ENCODE data around the gene SBNO2. TPM values are rescaled to one million over a fixed set of nuclear protein-coding genes. Genes with fewer than 3 reads are reported as not detected.
A peak's percentile ranks its signal among the peaks of the same experiment; 100 is the strongest.

Gene SBNO2
- polyA plus RNA-seq, 3 donors = 0.71 to 75.0 (median 2.6) TPM

- peaks cover 16% of the 10 kb centered on the region for H3K4me1 Mint-ChIP-seq
- intact Hi-C loops (cut with micrococcal nuclease) = no loop called here
- peaks cover 86% of the 10 kb centered on the region for H4K20me1 ChIP-seq (ENCODE audit: insufficient read depth, low read length)
- 96% methylated on average over 13 of the region's 15 CpGs for WGBS (ENCODE audit: insufficient coverage)
- peak overlapping the region in 4 of 7 donors; percentile 42 to 58 (median 48) for H3K27ac Mint-ChIP-seq
- no peak for DNase-seq
- H3K9me3 Mint-ChIP-seq = peaks cover 0 to 7% (median 0%) of the 10 kb centered on the region in 7 donors
- H3K36me3 Mint-ChIP-seq = peaks cover 54 to 75% of the 10 kb centered on the region in 2 donors
- H3K27ac ChIP-seq (ENCODE audit: low read depth in 1 of 2, low read length in 2 of 2) = no peak overlapping the region
- H2AFZ ChIP-seq (ENCODE audit: insufficient read depth, low read depth, low read length, poor library complexity, severe bottlenecking) = no peak overlapping the region
- no peaks in the 10 kb centered on the region for H3K27me3 ChIP-seq (ENCODE audit: control insufficient read depth in 2 of 2, insufficient read depth in 2 of 2, low read length in 2 of 2)
- TF ChIP-seq CTCF (IDR thresholded peaks at IDR 0.05) = no peak
- H3K4me1 ChIP-seq (ENCODE audit: control insufficient read depth in 1 of 2, insufficient read depth in 2 of 2, low read length in 2 of 2) = peaks cover 4 to 5% of the 10 kb centered on the region in 2 donors
- H3K4me2 ChIP-seq (replicated peaks; ENCODE audit: extremely low read depth, low read length, poor library complexity, severe bottlenecking) = no peak overlapping the region
- H3K9ac ChIP-seq (ENCODE audit: insufficient read depth, low read length, poor library complexity, severe bottlenecking) = no peak overlapping the region
- H3K79me2 ChIP-seq (ENCODE audit: insufficient read depth, low read length) = peaks cover 43% of the 10 kb centered on the region
- no peak overlapping the region for H3K4me3 Mint-ChIP-seq
- H3K4me3 ChIP-seq (replicated peaks in 1 of 3; ENCODE audit: low read depth in 2 of 3, low read length in 3 of 3) = no peak overlapping the region
- no peaks in the 10 kb centered on the region for H3K9me3 ChIP-seq (replicated peaks in 1 of 2; ENCODE audit: control insufficient read depth in 1 of 2, insufficient read depth in 1 of 2, low read length in 2 of 2)
- peaks cover 0 to 1% (median 0%) of the 10 kb centered on the region in 3 donors for H3K27me3 Mint-ChIP-seq (ENCODE audit: low read depth in 3 of 3)
- peaks cover 43 to 77% of the 10 kb centered on the region in 2 donors for H3K36me3 ChIP-seq (replicated peaks in 1 of 2; ENCODE audit: control insufficient read depth in 1 of 2, insufficient read depth in 2 of 2, low read length in 2 of 2)
Measured at GRCh38 chr19:1139126-1139525, 34.9 kb downstream of the SBNO2 start.

GRCh38 chr19:1138121-1138520 is 35.9 kb downstream of the SBNO2 start:
- H3K9me3 Mint-ChIP-seq = peaks cover 0 to 8% (median 3%) of the 10 kb centered on the region in 7 donors
- Histone ChIP-seq H3K9ac (ENCODE audit: insufficient read depth, low read length, poor library complexity, severe bottlenecking) (no peak overlapping the region), H3K79me2 (ENCODE audit: insufficient read depth, low read length) (peaks cover 49% of the 10 kb centered on the region), H3K4me3 (replicated peaks in 1 of 3; ENCODE audit: low read depth in 2 of 3, low read length in 3 of 3) (no peak overlapping the region), H3K4me1 (ENCODE audit: control insufficient read depth in 1 of 2, insufficient read depth in 2 of 2, low read length in 2 of 2) (peaks cover 14 to 15% of the 10 kb centered on the region in 2 donors), H4K20me1 (ENCODE audit: insufficient read depth, low read length) (peaks cover 86% of the 10 kb centered on the region), H3K4me2 (replicated peaks; ENCODE audit: extremely low read depth, low read length, poor library complexity, severe bottlenecking) (no peak overlapping the region), H3K27ac (ENCODE audit: low read depth in 1 of 2, low read length in 2 of 2) (no peak overlapping the region), H3K27me3 (ENCODE audit: control insufficient read depth in 2 of 2, insufficient read depth in 2 of 2, low read length in 2 of 2) (no peaks in the 10 kb centered on the region), H2AFZ (ENCODE audit: insufficient read depth, low read depth, low read length, poor library complexity, severe bottlenecking) (no peak overlapping the region), H3K9me3 (replicated peaks in 1 of 2; ENCODE audit: control insufficient read depth in 1 of 2, insufficient read depth in 1 of 2, low read length in 2 of 2) (peaks cover 0 to 4% of the 10 kb centered on the region in 2 donors), H3K36me3 (replicated peaks in 1 of 2; ENCODE audit: control insufficient read depth in 1 of 2, insufficient read depth in 2 of 2, low read length in 2 of 2) (peaks cover 33 to 69% of the 10 kb centered on the region in 2 donors)
- intact Hi-C loops (cut with micrococcal nuclease) = no loop called here
- no peak for TF ChIP-seq CTCF (IDR thresholded peaks at IDR 0.05)
- 90% methylated on average over 5 of the region's 11 CpGs for WGBS (ENCODE audit: insufficient coverage)
- H3K36me3 Mint-ChIP-seq = peaks cover 46 to 72% of the 10 kb centered on the region in 2 donors
- H3K27me3 Mint-ChIP-seq (ENCODE audit: low read depth in 3 of 3) = peaks cover 0 to 3% (median 0%) of the 10 kb centered on the region in 3 donors
- H3K27ac Mint-ChIP-seq = peak overlapping the region in 1 of 7 donors; percentile 57
- no peak overlapping the region for H3K4me3 Mint-ChIP-seq
- no peak for DNase-seq
- peaks cover 24% of the 10 kb centered on the region for H3K4me1 Mint-ChIP-seq
